GM12892 (cell line): Measurements from ENCODE around the gene PRPF8.
"Not testable (repeated sequence)": the region's sequence is repeated elsewhere in the genome, so short reads cannot be mapped to it uniquely, and the experiment has no call there.

Source experiments
- DNase-seq: peaks from one replicate; pipeline ENCODE4 v3.0.0; 2011; ENCODE audit not compliant: insufficient read length
- FAIRE-seq: peaks from 2 replicates; lab custom pipeline; 2011; peaks lifted over from hg19 to GRCh38; lab: Jason Lieb, UNC
- POLR2A ChIP-seq: IDR thresholded peaks from 2 replicates; pipeline ENCODE4 v1.6.1; 2011; ENCODE audit warnings: low read depth, low read length, control low read depth
- POLR2AphosphoS5 ChIP-seq: IDR thresholded peaks from 2 replicates; pipeline ENCODE4 v1.6.1; 2011; ENCODE audit warnings: low read depth, low read length, control low read depth
- TAF1 ChIP-seq: IDR thresholded peaks from 2 replicates; pipeline ENCODE4 v1.6.1; 2011; ENCODE audit warnings: low read depth, mild to moderate bottlenecking, control low read depth, low read length, borderline replicate concordance

Gene PRPF8

DNA sequence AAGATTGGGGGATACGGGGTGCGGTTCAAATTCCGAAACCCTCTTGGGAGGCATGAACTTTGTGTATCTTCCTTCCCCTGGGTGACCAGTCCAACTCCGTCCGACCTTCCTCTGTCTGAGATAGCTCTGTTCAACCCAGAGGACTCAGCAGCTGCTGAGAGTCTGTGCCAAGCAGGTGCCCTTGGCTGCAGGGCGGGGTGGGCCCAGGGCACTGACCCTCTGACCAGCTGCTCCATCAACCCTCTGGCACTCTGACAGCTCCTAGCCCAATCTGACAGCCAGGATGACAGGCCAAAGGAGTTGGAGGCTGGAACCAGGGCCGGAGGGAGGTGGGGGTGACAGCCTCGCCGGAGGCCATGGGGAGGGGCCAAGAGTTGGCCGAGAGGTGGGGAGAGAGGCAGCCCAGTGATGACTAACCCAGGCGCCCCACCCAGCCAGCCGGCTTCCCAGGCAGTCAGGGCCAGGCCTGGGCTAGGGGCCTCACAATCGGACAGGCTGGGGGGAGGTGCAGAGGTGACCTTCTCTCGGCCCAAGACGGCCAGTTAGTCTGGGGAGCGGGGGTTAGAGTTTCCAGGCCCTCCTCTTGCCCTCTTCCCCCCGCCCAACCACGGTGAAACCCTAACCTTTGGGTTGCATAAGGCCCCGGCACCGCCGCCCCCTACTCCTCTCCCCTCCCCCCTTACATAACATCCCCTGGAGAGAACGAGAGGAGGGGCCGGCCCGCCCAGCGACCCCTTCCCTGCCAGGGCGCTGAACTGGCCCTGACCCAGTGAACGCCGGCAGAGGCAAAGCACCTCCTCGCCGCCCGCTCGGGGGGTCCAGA, 30.5 kb upstream of the PRPF8 start:
- DNase-seq (no peak), FAIRE-seq (no peak)
- TF ChIP-seq POLR2AphosphoS5 (no peak), TAF1 (no peak), POLR2A (no peak)

DNA sequence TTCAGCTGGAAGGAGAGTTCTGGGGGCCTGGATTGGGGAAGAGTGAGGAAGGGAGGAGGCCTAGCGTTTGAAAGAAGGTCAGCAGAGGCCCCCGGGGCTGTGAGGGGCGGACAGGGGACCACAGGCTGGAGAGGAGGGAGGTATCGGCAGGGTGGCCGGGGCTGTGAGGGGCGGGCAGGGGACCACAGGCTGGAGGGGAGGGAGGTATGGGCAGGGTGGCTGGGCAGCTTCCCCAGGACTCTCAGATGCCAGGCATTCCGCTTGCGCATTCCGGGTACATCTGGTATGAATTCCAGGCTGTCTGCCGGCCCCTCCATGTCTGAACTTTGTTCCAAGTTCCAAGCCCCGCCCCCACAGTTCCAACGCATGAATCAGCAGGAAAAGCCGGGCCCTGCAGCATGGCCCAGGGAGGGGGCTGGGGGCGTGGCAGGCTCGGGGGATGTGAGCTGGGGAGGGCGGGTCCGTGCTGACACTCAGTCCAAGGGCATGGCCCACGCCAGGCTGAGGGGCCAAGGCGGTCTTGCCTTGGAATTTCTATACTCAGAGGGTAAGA, 29.8 kb upstream of the PRPF8 start:
- FAIRE-seq (no peak), DNase-seq (no peak)
- no peak for TF ChIP-seq TAF1
- no peak for TF ChIP-seq POLR2AphosphoS5
- no peak for TF ChIP-seq POLR2A

DNA sequence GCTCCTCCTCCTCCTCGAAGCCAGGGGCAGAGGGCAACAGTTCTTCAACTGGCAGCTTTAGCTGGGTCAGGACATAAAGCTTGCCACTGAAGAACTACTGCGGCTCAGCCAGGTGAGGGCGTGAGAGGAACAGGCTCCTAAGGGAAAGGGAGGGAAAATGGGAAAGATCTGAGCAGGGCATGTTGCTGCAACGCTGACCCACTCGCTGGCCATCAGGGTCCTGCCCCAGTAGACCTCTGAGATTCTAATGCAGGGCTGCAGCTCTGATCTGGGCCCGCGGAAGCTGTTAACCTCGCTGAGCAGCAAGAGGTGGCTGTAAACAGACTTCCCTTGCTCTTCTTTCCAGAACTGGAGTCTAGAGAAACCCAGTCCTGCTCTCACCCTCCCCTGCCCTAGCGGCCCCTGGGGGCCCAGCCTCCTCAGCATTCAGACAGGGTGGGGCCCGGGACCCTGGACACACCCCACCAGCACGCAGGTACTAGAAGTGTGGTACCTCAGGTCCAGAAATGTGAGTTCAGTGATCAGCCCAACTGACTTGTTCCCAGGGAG, 29.3 kb upstream of the PRPF8 start:
- FAIRE-seq (no peak), DNase-seq (no peak)
- TF ChIP-seq POLR2A = no peak
- TF ChIP-seq POLR2AphosphoS5 = no peak
- no peak for TF ChIP-seq TAF1

DNA sequence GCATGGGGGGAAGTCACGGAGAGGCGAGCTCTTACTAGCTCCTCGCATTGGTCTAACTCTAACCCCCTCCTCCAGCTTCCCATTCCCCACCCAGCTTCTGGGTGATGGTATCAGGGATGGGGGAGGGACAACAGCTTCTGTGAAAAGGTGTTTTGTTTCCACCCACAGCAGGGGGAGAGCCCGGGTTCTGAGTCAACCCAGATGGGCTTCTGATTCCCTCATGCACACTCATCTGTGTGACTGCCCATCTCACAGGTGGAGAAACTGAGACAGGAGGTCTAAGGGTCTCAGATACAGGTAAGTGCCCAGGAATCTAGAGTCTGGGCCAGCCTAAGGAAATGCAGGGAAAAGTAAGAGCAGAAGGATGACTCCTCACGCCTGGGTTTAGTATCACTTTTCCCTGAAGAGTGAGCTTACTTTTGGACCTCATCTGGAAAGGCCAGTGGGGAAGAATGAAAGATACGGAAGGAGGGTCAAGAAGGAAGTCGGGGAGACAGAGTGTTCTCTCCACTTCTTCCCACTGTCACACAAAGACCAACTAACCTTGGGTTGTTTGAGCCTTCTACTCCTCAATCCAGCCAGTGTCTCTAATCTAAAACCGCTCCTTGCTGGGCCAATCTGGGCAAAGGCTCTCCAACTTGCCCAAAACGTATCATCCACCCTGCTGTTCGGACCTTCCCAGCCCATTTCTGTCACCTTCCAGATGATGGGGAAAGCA, 28.7 kb upstream of the PRPF8 start:
- FAIRE-seq (no peak), DNase-seq (no peak)
- no peak for TF ChIP-seq POLR2A
- TF ChIP-seq POLR2AphosphoS5 = no peak
- no peak for TF ChIP-seq TAF1

DNA sequence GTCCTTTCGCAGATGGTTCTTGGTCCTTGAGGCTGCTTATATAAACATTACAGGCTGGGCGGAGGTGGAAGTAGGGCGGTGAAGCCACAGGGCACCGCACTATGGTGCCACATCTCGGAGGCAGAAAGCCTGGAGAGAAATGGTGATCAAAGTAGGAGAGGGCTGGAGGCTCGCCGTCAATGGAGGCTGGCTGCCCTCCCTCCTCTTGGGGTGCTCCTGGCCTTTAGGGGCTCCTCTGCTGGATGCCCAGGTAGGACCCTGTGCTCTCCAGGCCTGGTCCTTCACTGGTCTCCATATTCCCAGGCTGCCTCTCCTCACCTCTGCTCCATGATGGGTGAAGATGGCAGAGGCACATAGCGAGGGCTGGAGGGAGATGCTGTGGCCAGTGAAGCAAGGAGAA, 27.6 kb upstream of the PRPF8 start:
- no peak for FAIRE-seq
- DNase-seq = no peak
- TF ChIP-seq TAF1 = no peak
- no peak for TF ChIP-seq POLR2AphosphoS5
- no peak for TF ChIP-seq POLR2A

DNA sequence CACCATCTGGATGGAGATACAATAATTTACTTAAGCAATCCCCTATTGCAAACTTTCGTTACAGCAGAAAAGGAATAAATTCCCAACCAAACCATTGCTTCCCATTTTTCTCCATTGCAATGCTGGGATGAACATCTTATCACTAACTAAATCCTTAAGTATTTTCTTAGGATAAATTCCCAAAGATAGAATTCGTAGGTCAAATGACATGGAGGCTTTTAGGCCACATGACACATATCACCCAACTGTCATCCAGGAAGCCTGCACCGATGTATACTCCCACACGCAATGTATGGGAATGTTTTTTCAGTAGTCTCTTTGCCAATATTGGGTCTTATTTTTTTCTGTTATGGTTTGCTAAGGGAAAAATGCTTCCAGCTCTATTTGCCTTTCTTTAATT, 27.1 kb upstream of the PRPF8 start:
- no peak for DNase-seq
- TF ChIP-seq POLR2AphosphoS5 (no peak), POLR2A (no peak), TAF1 (no peak)
- no peak for FAIRE-seq

DNA sequence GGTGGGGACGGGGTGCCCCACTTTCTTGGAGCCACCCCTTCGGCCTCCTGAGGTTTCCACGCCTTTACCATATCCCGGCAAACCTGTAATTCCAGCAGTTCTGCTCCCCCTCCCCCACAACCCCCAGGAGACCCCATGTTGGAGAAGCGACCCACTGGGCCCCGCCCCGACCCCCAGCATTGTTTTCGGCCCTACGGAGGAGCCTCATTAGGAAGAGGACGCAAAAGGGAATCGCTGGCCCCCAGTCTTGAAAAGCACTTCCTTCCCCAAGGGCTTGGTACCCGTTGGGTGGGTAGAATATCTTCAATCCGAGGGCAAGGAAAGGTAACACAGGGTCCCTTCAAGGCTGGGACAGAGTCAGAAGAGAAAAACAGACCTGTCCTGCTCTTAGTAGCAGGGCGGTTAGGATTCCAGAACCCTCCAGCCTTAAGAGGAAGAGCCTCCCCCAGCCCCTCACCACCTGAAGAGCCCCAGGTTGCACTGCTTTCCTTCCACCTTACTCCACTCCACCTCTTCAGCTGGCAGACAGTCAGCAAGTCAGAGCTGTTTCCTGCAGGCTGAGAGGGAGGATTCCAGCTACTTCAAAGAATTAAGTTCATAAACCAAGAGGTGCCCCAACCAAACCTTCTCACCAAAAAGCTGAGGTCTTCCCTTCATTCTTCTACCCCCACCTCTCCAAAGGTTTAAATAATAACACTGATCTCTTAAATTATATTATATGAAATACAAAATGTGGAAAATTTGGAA, 26.3 kb upstream of the PRPF8 start:
- FAIRE-seq (no peak), DNase-seq (no peak)
- TF ChIP-seq TAF1 = no peak
- no peak for TF ChIP-seq POLR2AphosphoS5
- TF ChIP-seq POLR2A = no peak

DNA sequence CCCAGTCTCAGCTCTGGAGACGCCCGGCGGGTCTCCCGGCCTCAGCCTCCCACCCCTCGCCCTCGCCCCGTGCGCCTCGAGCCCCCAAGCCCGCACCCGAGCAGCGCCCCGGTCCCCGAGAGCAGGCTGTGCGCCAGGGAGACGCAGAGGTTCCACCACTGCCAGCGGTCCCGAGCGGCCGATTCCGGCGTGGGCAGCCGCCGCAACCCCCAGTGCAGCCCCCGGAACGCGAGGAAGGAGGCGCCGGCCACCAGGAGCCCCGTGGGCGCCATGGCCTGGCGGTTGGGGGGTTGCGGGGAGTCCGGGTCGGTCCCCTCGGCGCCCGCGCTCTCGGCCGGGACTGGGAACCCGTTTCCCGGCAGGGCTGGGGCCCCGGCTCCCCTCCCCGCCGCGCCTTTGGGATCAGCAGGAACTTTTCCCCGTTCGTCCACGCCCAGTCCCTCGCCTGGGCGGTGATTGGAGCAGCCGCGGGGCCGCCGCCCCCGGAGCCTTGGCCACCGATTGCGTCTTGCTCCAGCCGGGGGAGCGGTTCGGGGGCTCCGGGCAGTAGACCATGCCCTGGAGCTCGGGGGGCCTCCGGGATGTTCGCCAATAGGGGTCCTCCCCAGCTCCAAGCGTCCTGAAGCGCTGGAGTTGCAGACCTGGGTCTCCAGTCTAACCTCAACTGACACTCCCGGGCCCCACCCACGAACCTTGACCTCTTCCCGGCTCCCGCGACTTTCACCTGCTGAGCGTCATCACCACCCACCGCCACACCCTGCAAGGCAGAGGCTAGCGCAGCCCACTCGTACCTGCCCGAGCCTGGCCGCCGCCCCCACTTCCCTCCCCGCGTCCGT, 25.5 kb upstream of the PRPF8 start, which contains the start of gene TLCD2:
TSS of gene TLCD2 (minus strand) at position 407 of the 836 bp plus-strand sequence. CDS start at position 272, 135 bp downstream.
- no peak for FAIRE-seq
- no peak for DNase-seq
- TF ChIP-seq POLR2AphosphoS5 (no peak), POLR2A (no peak), TAF1 (no peak)

DNA sequence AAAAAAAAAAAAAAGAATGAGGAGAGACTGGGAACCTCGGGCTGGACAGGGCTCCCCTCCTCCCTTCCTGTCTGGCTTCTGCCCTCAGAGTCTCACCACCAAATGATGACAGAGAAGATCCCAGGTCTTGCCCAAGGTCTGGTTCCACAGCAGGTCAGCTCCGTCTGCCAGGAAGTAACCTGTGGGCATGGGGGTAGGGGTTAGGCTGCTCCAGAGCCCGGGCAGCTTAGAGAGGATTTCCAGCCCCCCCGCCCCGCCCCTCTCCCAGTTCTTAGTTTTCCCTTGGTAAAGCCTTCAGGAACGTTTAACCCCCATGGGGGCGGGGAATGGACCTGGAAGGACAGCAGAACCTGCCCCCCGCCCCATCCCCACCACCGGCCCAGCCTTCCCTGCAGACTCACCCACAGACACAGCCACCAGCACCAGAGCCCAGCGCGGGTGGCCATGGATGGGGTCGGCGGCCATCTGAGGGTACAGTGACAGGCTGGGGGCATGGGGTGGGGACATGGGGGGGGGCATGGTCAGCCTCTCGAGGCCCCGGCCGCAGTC, 24.8 kb upstream of the PRPF8 start:
- FAIRE-seq = no peak
- no peak for DNase-seq
- TF ChIP-seq POLR2AphosphoS5 = no peak
- no peak for TF ChIP-seq POLR2A
- TF ChIP-seq TAF1 = no peak

DNA sequence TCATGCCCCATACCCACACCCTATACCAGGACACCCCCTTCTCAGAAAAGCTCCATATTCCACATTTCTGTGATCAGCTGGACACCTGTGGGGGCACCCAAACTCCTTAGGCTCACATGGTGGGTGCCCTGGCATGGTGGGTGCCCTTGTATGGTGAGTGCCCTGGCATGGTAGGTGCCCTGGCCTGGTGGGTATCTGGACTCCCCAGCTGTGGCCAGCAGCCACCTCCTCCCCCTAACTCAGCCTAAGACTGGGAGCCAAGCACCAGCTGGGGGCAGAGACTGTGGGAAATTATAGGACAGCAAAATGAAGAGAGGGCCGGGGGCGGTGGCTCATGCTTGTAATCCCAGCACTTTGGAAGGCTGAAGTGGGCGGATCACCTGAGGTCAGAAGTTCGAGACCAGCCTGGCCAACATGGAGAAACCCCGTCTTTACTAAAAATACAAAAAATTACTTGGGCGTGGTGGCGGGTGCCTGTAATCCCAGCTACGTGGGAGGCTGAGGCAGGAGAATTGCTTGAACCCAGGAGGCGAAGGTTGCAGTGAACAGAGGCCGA, 24.2 kb upstream of the PRPF8 start:
- DNase-seq, FAIRE-seq: not testable (repeated sequence)
